Femur (tissue), 1 donor: Measurements from ENCODE around the gene RAB28.

Source experiments
- DNase-seq: peaks from one replicate; pipeline ENCODE4 v3.0.0-alpha.2; 2017

The RAB28 gene

GRCh38 chr4:13484122-13484748 lies at the start of gene RAB28:
Gene RAB28 (minus strand): TSS chr4:13484340.
- peak; percentile 96 for DNase-seq

GRCh38 chr4:13531625-13531998 lies 47.5 kb upstream of the RAB28 start:
- DNase-seq, result no peak

- DNase-seq, result no peak
These were observed 46.9 kb upstream of the RAB28 start for GRCh38 chr4:13530823-13531624.

- no peak for DNase-seq
These were observed 45.2 kb upstream of the RAB28 start for GRCh38 chr4:13529128-13529919.

GRCh38 chr4:13528821-13529127 lies 44.6 kb upstream of the RAB28 start:
- no peak for DNase-seq

GRCh38 chr4:13527981-13528820 lies 44.1 kb upstream of the RAB28 start:
- DNase-seq, result no peak

- no peak for DNase-seq
These were observed 43.2 kb upstream of the RAB28 start for GRCh38 chr4:13527192-13527980.

- DNase-seq, result no peak
These were observed 42.5 kb upstream of the RAB28 start for GRCh38 chr4:13526658-13527057.

- DNase-seq, result no peak
These were observed 41.6 kb upstream of the RAB28 start for GRCh38 chr4:13525606-13526281.

GRCh38 chr4:13524504-13525243 lies 40.5 kb upstream of the RAB28 start:
- DNase-seq, result no peak

GRCh38 chr4:13523591-13524503 lies 39.7 kb upstream of the RAB28 start:
- no peak for DNase-seq

GRCh38 chr4:13523105-13523477 lies 39.0 kb upstream of the RAB28 start:
- no peak for DNase-seq

GRCh38 chr4:13522282-13523104 lies 38.4 kb upstream of the RAB28 start:
- DNase-seq, result no peak

- DNase-seq, result no peak
These were observed 36.9 kb upstream of the RAB28 start for GRCh38 chr4:13521047-13521446.

- no peak for DNase-seq
These were observed 32.2 kb upstream of the RAB28 start for GRCh38 chr4:13516315-13516860.

- DNase-seq, result no peak
These were observed 31.1 kb upstream of the RAB28 start for GRCh38 chr4:13515268-13515667.

- no peak for DNase-seq
These were observed 30.6 kb upstream of the RAB28 start for GRCh38 chr4:13514722-13515121.

GRCh38 chr4:13511101-13511500 lies 27.0 kb upstream of the RAB28 start:
- no peak for DNase-seq

- DNase-seq, result no peak
These were observed 25.3 kb upstream of the RAB28 start for GRCh38 chr4:13509442-13509841.
